IgD-negative memory B cell (primary cell): Measurements from ENCODE around the gene C11orf71. TPM values are rescaled to one million over a fixed set of nuclear protein-coding genes. Genes with fewer than 3 reads are reported as not detected.

Experiments
- H3K27ac Mint-ChIP-seq, 3 donors: one replicate each; pipeline ENCODE4 v1.8.0; 2020 to 2022; ENCODE audit warnings: mild to moderate bottlenecking in 3 of 3, mixed read lengths in 3 of 3, moderate library complexity in 1 of 3
- H3K27me3 Mint-ChIP-seq: one replicate; pipeline ENCODE4 v1.8.0; 2021; ENCODE audit warnings: mixed read lengths
- H3K36me3 Mint-ChIP-seq: one replicate; pipeline ENCODE4 v1.8.0; 2020; ENCODE audit warnings: mild to moderate bottlenecking, mixed read lengths
- H3K4me1 Mint-ChIP-seq, 3 donors: one replicate each; pipeline ENCODE4 v1.8.0; 2020 to 2022; ENCODE audit warnings: mixed read lengths in 3 of 3, mild to moderate bottlenecking in 1 of 3
- H3K4me3 Mint-ChIP-seq, 4 donors: one replicate each; pipeline ENCODE4 v1.8.0; 2020 to 2022; ENCODE audit warnings: mild to moderate bottlenecking in 4 of 4, mixed read lengths in 4 of 4, moderate library complexity in 3 of 4
- H3K9me3 Mint-ChIP-seq, 3 donors: one replicate each; pipeline ENCODE4 v1.8.0; 2020 to 2021; ENCODE audit warnings: mixed read lengths in 3 of 3, mild to moderate bottlenecking in 1 of 3
- polyA plus RNA-seq: library from polyadenylated mRNA; unstranded; fragments of 300-500 nt; fragmentation: Illumina TruSeq; gene quantifications from one replicate; pipeline ENCODE4 v1.2.3, GENCODE V29; 2021

The C11orf71 gene
- polyA plus RNA-seq, 1 donor from 2014 or later: 9.0 TPM

GRCh38 chr11:114386131-114386530, 14.2 kb downstream of the C11orf71 start:
- Mint-ChIP-seq H3K36me3 (no peaks in the 10 kb centered on the region), H3K9me3 (peaks cover 2 to 13% (median 5%) of the 10 kb centered on the region in 3 donors), H3K27me3 (peaks cover 10% of the 10 kb centered on the region), H3K4me1 (no peaks in the 10 kb centered on the region), H3K27ac (no peak overlapping the region), H3K4me3 (no peak overlapping the region)

GRCh38 chr11:114384487-114384886, 15.8 kb downstream of the C11orf71 start:
- Mint-ChIP-seq H3K27me3 (peaks cover 15% of the 10 kb centered on the region), H3K27ac (no peak overlapping the region), H3K9me3 (peaks cover 2 to 13% (median 5%) of the 10 kb centered on the region in 3 donors), H3K4me3 (no peak overlapping the region), H3K36me3 (no peaks in the 10 kb centered on the region), H3K4me1 (peaks cover 0 to 1% (median 0%) of the 10 kb centered on the region in 3 donors)

GRCh38 chr11:114382509-114382908, 17.8 kb downstream of the C11orf71 start:
- H3K27me3 Mint-ChIP-seq: peaks cover 22% of the 10 kb centered on the region
- no peak overlapping the region for H3K4me3 Mint-ChIP-seq
- peaks cover 0 to 1% (median 0%) of the 10 kb centered on the region in 3 donors for H3K4me1 Mint-ChIP-seq
- H3K9me3 Mint-ChIP-seq: peaks cover 2 to 13% (median 5%) of the 10 kb centered on the region in 3 donors
- no peaks in the 10 kb centered on the region for H3K36me3 Mint-ChIP-seq
- H3K27ac Mint-ChIP-seq: no peak overlapping the region

- Mint-ChIP-seq H3K4me3 (no peak overlapping the region), H3K4me1 (peaks cover 0 to 1% (median 0%) of the 10 kb centered on the region in 3 donors), H3K9me3 (peaks cover 0 to 13% (median 5%) of the 10 kb centered on the region in 3 donors), H3K36me3 (no peaks in the 10 kb centered on the region), H3K27ac (peak overlapping the region in 1 of 3 donors; percentile 7), H3K27me3 (peaks cover 14% of the 10 kb centered on the region)
Observed at GRCh38 chr11:114379394-114380069, 20.8 kb downstream of the C11orf71 start.

GRCh38 chr11:114377612-114378267, 22.6 kb downstream of the C11orf71 start:
- Mint-ChIP-seq H3K36me3 (no peaks in the 10 kb centered on the region), H3K9me3 (peaks cover 0 to 4% (median 3%) of the 10 kb centered on the region in 3 donors), H3K4me3 (no peak overlapping the region), H3K4me1 (peaks cover 0 to 1% (median 0%) of the 10 kb centered on the region in 3 donors), H3K27ac (no peak overlapping the region), H3K27me3 (peaks cover 14% of the 10 kb centered on the region)

GRCh38 chr11:114375052-114375451, 25.3 kb downstream of the C11orf71 start:
- H3K27me3 Mint-ChIP-seq: peaks cover 9% of the 10 kb centered on the region
- H3K4me1 Mint-ChIP-seq: no peaks in the 10 kb centered on the region
- no peak overlapping the region for H3K4me3 Mint-ChIP-seq
- H3K27ac Mint-ChIP-seq: no peak overlapping the region
- H3K36me3 Mint-ChIP-seq: no peaks in the 10 kb centered on the region
- no peaks in the 10 kb centered on the region for H3K9me3 Mint-ChIP-seq

GRCh38 chr11:114368918-114369680, 31.2 kb downstream of the C11orf71 start:
- Mint-ChIP-seq H3K27ac (no peak overlapping the region), H3K9me3 (no peaks in the 10 kb centered on the region), H3K36me3 (no peaks in the 10 kb centered on the region), H3K4me3 (no peak overlapping the region), H3K4me1 (peaks cover 0 to 2% (median 0%) of the 10 kb centered on the region in 3 donors), H3K27me3 (peaks cover 1% of the 10 kb centered on the region)

GRCh38 chr11:114367244-114367957, 32.9 kb downstream of the C11orf71 start:
- Mint-ChIP-seq H3K27ac (no peak overlapping the region), H3K4me3 (no peak overlapping the region), H3K27me3 (peaks cover 1% of the 10 kb centered on the region), H3K9me3 (peaks cover 0 to 2% (median 0%) of the 10 kb centered on the region in 3 donors), H3K36me3 (no peaks in the 10 kb centered on the region), H3K4me1 (peaks cover 0 to 2% (median 0%) of the 10 kb centered on the region in 3 donors)

- Mint-ChIP-seq H3K27me3 (peaks cover 4% of the 10 kb centered on the region), H3K4me3 (no peak overlapping the region), H3K4me1 (peaks cover 0 to 2% (median 0%) of the 10 kb centered on the region in 3 donors), H3K27ac (peak overlapping the region in 1 of 3 donors; percentile 13), H3K9me3 (peaks cover 0 to 2% (median 0%) of the 10 kb centered on the region in 3 donors), H3K36me3 (no peaks in the 10 kb centered on the region)
Observed at GRCh38 chr11:114366331-114367243, 33.7 kb downstream of the C11orf71 start.

- H3K4me1 Mint-ChIP-seq: no peaks in the 10 kb centered on the region
- H3K9me3 Mint-ChIP-seq: peaks cover 0 to 4% (median 0%) of the 10 kb centered on the region in 3 donors
- H3K27me3 Mint-ChIP-seq: peaks cover 11% of the 10 kb centered on the region
- no peak overlapping the region for H3K4me3 Mint-ChIP-seq
- H3K27ac Mint-ChIP-seq: no peak overlapping the region
- no peaks in the 10 kb centered on the region for H3K36me3 Mint-ChIP-seq
Observed at GRCh38 chr11:114362958-114363357, 37.4 kb downstream of the C11orf71 start.

GRCh38 chr11:114362326-114362725, 38.0 kb downstream of the C11orf71 start:
- H3K9me3 Mint-ChIP-seq: peaks cover 0 to 4% (median 0%) of the 10 kb centered on the region in 3 donors
- no peak overlapping the region for H3K4me3 Mint-ChIP-seq
- H3K27me3 Mint-ChIP-seq: peaks cover 11% of the 10 kb centered on the region
- H3K27ac Mint-ChIP-seq: no peak overlapping the region
- H3K4me1 Mint-ChIP-seq: no peaks in the 10 kb centered on the region
- H3K36me3 Mint-ChIP-seq: no peaks in the 10 kb centered on the region

- H3K4me3 Mint-ChIP-seq: no peak overlapping the region
- H3K27me3 Mint-ChIP-seq: peaks cover 10% of the 10 kb centered on the region
- no peaks in the 10 kb centered on the region for H3K36me3 Mint-ChIP-seq
- no peak overlapping the region for H3K27ac Mint-ChIP-seq
- H3K9me3 Mint-ChIP-seq: peaks cover 0 to 4% (median 0%) of the 10 kb centered on the region in 3 donors
- H3K4me1 Mint-ChIP-seq: no peaks in the 10 kb centered on the region
Observed at GRCh38 chr11:114359342-114359741, 41.0 kb downstream of the C11orf71 start.

- Mint-ChIP-seq H3K4me1 (no peaks in the 10 kb centered on the region), H3K27ac (no peak overlapping the region), H3K9me3 (peaks cover 0 to 4% (median 0%) of the 10 kb centered on the region in 3 donors), H3K4me3 (no peak overlapping the region), H3K27me3 (peaks cover 10% of the 10 kb centered on the region), H3K36me3 (no peaks in the 10 kb centered on the region)
Observed at GRCh38 chr11:114358716-114359115, 41.6 kb downstream of the C11orf71 start.

GRCh38 chr11:114354076-114354475, 46.2 kb downstream of the C11orf71 start:
- no peaks in the 10 kb centered on the region for H3K27me3 Mint-ChIP-seq
- no peaks in the 10 kb centered on the region for H3K9me3 Mint-ChIP-seq
- no peaks in the 10 kb centered on the region for H3K4me1 Mint-ChIP-seq
- no peak overlapping the region for H3K4me3 Mint-ChIP-seq
- no peaks in the 10 kb centered on the region for H3K36me3 Mint-ChIP-seq
- no peak overlapping the region for H3K27ac Mint-ChIP-seq
